Stimulated activated effector memory CD8-positive, alpha-beta T cell treated with anti-CD3 and anti-CD28 coated beads, Interleukin-12 subunit alpha, Interleukin-12 subunit beta, amount 100 ng/mL, for 72 hours (primary cell): ENCODE measurements around the gene BCL2L14.
A peak's percentile ranks its signal among the peaks of the same experiment; 100 is the strongest.

Experiments
- ATAC-seq: fragments of 150-1000 bp; cut with Tn5 transposase; 2 replicates; pipeline ENCODE4 v1.10.0; 2021
- DNase-seq, 2 donors: peaks; one replicate each; pipeline ENCODE4 v3.0.0; 2021 to 2022; ENCODE audit warnings: low spot score in 2 of 2
- H3K27ac Mint-ChIP-seq: one replicate; pipeline ENCODE4 v1.8.0; 2022; ENCODE audit warnings: mild to moderate bottlenecking, mixed read lengths
- H3K36me3 Mint-ChIP-seq: one replicate; pipeline ENCODE4 v1.8.0; 2022; ENCODE audit warnings: mild to moderate bottlenecking, mixed read lengths
- H3K4me1 Mint-ChIP-seq: one replicate; pipeline ENCODE4 v1.8.0; 2022; ENCODE audit warnings: mixed read lengths
- H3K4me3 Mint-ChIP-seq: one replicate; pipeline ENCODE4 v1.8.0; 2022; ENCODE audit warnings: mild to moderate bottlenecking, mixed read lengths
- H3K9me3 Mint-ChIP-seq: one replicate; pipeline ENCODE4 v1.8.0; 2022; ENCODE audit warnings: mixed read lengths

BCL2L14 gene

GRCh38 chr12:12036901-12037300 lies 33.8 kb upstream of the BCL2L14 start:
- ATAC-seq (no peak), DNase-seq (no peak)
- peak overlapping the region; percentile 1 for H3K27ac Mint-ChIP-seq
- H3K4me3 Mint-ChIP-seq = no peak overlapping the region
- H3K36me3 Mint-ChIP-seq = peaks cover 12% of the 10 kb centered on the region
- peaks cover 29% of the 10 kb centered on the region for H3K4me1 Mint-ChIP-seq
- H3K9me3 Mint-ChIP-seq = peaks cover 3% of the 10 kb centered on the region

GRCh38 chr12:12039897-12040296 lies 30.8 kb upstream of the BCL2L14 start:
- Mint-ChIP-seq H3K36me3 (peaks cover 5% of the 10 kb centered on the region), H3K27ac (no peak overlapping the region), H3K4me3 (no peak overlapping the region)

GRCh38 chr12:12046401-12046800 lies 24.3 kb upstream of the BCL2L14 start:
- Mint-ChIP-seq H3K4me3 (no peak overlapping the region), H3K9me3 (no peaks in the 10 kb centered on the region), H3K27ac (no peak overlapping the region), H3K36me3 (no peaks in the 10 kb centered on the region), H3K4me1 (no peaks in the 10 kb centered on the region)
- peak in 1 of 2 donors; percentile 25 for DNase-seq
- no peak for ATAC-seq

More at GRCh38 chr12:12039897-12040296, 30.8 kb upstream of the BCL2L14 start:
- H3K4me1 Mint-ChIP-seq = peaks cover 7% of the 10 kb centered on the region
- ATAC-seq (no peak), DNase-seq (no peak)
- peaks cover 3% of the 10 kb centered on the region for H3K9me3 Mint-ChIP-seq

GRCh38 chr12:12047682-12048081 lies 23.1 kb upstream of the BCL2L14 start:
- H3K4me1 Mint-ChIP-seq = no peaks in the 10 kb centered on the region
- no peak overlapping the region for H3K4me3 Mint-ChIP-seq
- ATAC-seq = no peak
- peak in 1 of 2 donors; percentile 8 for DNase-seq
- H3K36me3 Mint-ChIP-seq = no peaks in the 10 kb centered on the region
- H3K27ac Mint-ChIP-seq = no peak overlapping the region
- H3K9me3 Mint-ChIP-seq = no peaks in the 10 kb centered on the region

GRCh38 chr12:12048266-12048665 lies 22.5 kb upstream of the BCL2L14 start:
- Mint-ChIP-seq H3K4me3 (no peak overlapping the region), H3K27ac (no peak overlapping the region), H3K9me3 (no peaks in the 10 kb centered on the region), H3K4me1 (no peaks in the 10 kb centered on the region), H3K36me3 (no peaks in the 10 kb centered on the region)
- ATAC-seq (no peak), DNase-seq (peak in 1 of 2 donors; percentile 7)

- ATAC-seq (no peak), DNase-seq (no peak)
- no peaks in the 10 kb centered on the region for H3K36me3 Mint-ChIP-seq
- H3K27ac Mint-ChIP-seq = no peak overlapping the region
- H3K9me3 Mint-ChIP-seq = no peaks in the 10 kb centered on the region
- no peak overlapping the region for H3K4me3 Mint-ChIP-seq
- H3K4me1 Mint-ChIP-seq = no peaks in the 10 kb centered on the region
Measured at GRCh38 chr12:12048714-12049113, 22.0 kb upstream of the BCL2L14 start.

- DNase-seq (no peak), ATAC-seq (no peak)
- Mint-ChIP-seq H3K27ac (no peak overlapping the region), H3K9me3 (no peaks in the 10 kb centered on the region), H3K4me3 (no peak overlapping the region), H3K36me3 (no peaks in the 10 kb centered on the region), H3K4me1 (no peaks in the 10 kb centered on the region)
Measured at GRCh38 chr12:12051668-12052067, 19.1 kb upstream of the BCL2L14 start.

GRCh38 chr12:12054993-12055392 lies 15.7 kb upstream of the BCL2L14 start:
- Mint-ChIP-seq H3K27ac (no peak overlapping the region), H3K9me3 (no peaks in the 10 kb centered on the region), H3K36me3 (no peaks in the 10 kb centered on the region), H3K4me3 (no peak overlapping the region), H3K4me1 (peaks cover 7% of the 10 kb centered on the region)
- ATAC-seq = no peak
- DNase-seq = no peak

GRCh38 chr12:12056951-12057350 lies 13.8 kb upstream of the BCL2L14 start:
- Mint-ChIP-seq H3K4me1 (peaks cover 7% of the 10 kb centered on the region), H3K4me3 (no peak overlapping the region), H3K36me3 (no peaks in the 10 kb centered on the region), H3K9me3 (no peaks in the 10 kb centered on the region), H3K27ac (no peak overlapping the region)
- no peak for ATAC-seq
- DNase-seq = no peak

GRCh38 chr12:12064596-12064995 lies 6.1 kb upstream of the BCL2L14 start:
- Mint-ChIP-seq H3K4me1 (no peaks in the 10 kb centered on the region), H3K36me3 (no peaks in the 10 kb centered on the region), H3K9me3 (no peaks in the 10 kb centered on the region), H3K27ac (no peak overlapping the region), H3K4me3 (no peak overlapping the region)
- DNase-seq (no peak), ATAC-seq (no peak)

GRCh38 chr12:12068751-12069150 lies 2.0 kb upstream of the BCL2L14 start:
- Mint-ChIP-seq H3K9me3 (no peaks in the 10 kb centered on the region), H3K4me1 (peaks cover 21% of the 10 kb centered on the region), H3K27ac (no peak overlapping the region), H3K36me3 (no peaks in the 10 kb centered on the region), H3K4me3 (no peak overlapping the region)
- no peak for DNase-seq
- no peak for ATAC-seq

GRCh38 chr12:12069821-12070548 lies 754 bp upstream of the BCL2L14 start:
- DNase-seq = no peak
- H3K4me1 Mint-ChIP-seq = peaks cover 21% of the 10 kb centered on the region
- H3K9me3 Mint-ChIP-seq = no peaks in the 10 kb centered on the region
- peak overlapping the region; percentile 61 for H3K4me3 Mint-ChIP-seq
- ATAC-seq = no peak
- peak overlapping the region; percentile 85 for H3K27ac Mint-ChIP-seq
- no peaks in the 10 kb centered on the region for H3K36me3 Mint-ChIP-seq

GRCh38 chr12:12072064-12072760 lies 1.5 kb downstream of the BCL2L14 start:
- Mint-ChIP-seq H3K27ac (peak overlapping the region; percentile 85), H3K36me3 (no peaks in the 10 kb centered on the region), H3K4me1 (peaks cover 21% of the 10 kb centered on the region), H3K9me3 (no peaks in the 10 kb centered on the region), H3K4me3 (peak overlapping the region; percentile 61)
- ATAC-seq (peak; percentile 55), DNase-seq (no peak)

GRCh38 chr12:12079291-12079690 lies 8.6 kb downstream of the BCL2L14 start:
- Mint-ChIP-seq H3K27ac (peak overlapping the region; percentile 32), H3K4me3 (no peak overlapping the region), H3K36me3 (no peaks in the 10 kb centered on the region), H3K4me1 (no peaks in the 10 kb centered on the region), H3K9me3 (no peaks in the 10 kb centered on the region)
- ATAC-seq (no peak), DNase-seq (no peak)

- ATAC-seq (peak; percentile 74), DNase-seq (no peak)
- Mint-ChIP-seq H3K27ac (peak overlapping the region; percentile 14), H3K4me1 (no peaks in the 10 kb centered on the region), H3K9me3 (no peaks in the 10 kb centered on the region), H3K4me3 (no peak overlapping the region), H3K36me3 (no peaks in the 10 kb centered on the region)
Measured at GRCh38 chr12:12081836-12082497, 11.2 kb downstream of the BCL2L14 start.

- Mint-ChIP-seq H3K4me1 (no peaks in the 10 kb centered on the region), H3K36me3 (no peaks in the 10 kb centered on the region), H3K4me3 (no peak overlapping the region), H3K27ac (no peak overlapping the region), H3K9me3 (no peaks in the 10 kb centered on the region)
- ATAC-seq = no peak
- no peak for DNase-seq
Measured at GRCh38 chr12:12083688-12084087, 12.9 kb downstream of the BCL2L14 start.
